ENCODE measurements around the gene EPM2AIP1.

- TF ChIP-seq, protein P1, sequence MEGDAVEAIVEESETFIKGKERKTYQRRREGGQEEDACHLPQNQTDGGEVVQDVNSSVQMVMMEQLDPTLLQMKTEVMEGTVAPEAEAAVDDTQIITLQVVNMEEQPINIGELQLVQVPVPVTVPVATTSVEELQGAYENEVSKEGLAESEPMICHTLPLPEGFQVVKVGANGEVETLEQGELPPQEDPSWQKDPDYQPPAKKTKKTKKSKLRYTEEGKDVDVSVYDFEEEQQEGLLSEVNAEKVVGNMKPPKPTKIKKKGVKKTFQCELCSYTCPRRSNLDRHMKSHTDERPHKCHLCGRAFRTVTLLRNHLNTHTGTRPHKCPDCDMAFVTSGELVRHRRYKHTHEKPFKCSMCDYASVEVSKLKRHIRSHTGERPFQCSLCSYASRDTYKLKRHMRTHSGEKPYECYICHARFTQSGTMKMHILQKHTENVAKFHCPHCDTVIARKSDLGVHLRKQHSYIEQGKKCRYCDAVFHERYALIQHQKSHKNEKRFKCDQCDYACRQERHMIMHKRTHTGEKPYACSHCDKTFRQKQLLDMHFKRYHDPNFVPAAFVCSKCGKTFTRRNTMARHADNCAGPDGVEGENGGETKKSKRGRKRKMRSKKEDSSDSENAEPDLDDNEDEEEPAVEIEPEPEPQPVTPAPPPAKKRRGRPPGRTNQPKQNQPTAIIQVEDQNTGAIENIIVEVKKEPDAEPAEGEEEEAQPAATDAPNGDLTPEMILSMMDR (conservative IDR thresholded peaks at IDR 0.05; ENCODE audit: low read length), result no peak
- TF ChIP-seq EZH2phosphoT487 (IDR thresholded peaks at IDR 0.05; ENCODE audit: borderline replicate concordance), result no peak
Measured at GRCh38 chr3:36942638-36943248, 50.2 kb downstream of the EPM2AIP1 start.
